Measurements from ENCODE around the gene RAC3.

DNA sequence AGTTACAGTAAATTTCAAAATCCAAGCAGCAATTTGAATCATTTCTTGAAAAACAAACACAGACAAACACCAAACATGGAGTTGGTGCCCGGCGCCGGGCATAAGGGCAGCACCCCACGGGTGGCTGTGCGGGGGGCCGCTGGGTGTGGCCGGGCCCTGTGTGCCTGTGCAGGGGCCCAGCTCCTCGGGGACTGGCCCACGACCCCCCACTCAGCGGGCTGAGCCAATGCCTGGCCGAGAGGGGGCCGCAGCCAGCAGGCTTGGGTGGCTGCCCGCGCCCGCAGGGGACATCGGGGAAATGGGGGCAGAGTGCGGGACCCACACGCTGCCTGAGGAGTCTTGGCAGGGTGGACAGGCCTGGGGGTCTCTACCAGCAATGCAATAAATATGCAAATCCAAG lies 47.0 kb downstream of the RAC3 start:
- TF ChIP-seq, protein P1, sequence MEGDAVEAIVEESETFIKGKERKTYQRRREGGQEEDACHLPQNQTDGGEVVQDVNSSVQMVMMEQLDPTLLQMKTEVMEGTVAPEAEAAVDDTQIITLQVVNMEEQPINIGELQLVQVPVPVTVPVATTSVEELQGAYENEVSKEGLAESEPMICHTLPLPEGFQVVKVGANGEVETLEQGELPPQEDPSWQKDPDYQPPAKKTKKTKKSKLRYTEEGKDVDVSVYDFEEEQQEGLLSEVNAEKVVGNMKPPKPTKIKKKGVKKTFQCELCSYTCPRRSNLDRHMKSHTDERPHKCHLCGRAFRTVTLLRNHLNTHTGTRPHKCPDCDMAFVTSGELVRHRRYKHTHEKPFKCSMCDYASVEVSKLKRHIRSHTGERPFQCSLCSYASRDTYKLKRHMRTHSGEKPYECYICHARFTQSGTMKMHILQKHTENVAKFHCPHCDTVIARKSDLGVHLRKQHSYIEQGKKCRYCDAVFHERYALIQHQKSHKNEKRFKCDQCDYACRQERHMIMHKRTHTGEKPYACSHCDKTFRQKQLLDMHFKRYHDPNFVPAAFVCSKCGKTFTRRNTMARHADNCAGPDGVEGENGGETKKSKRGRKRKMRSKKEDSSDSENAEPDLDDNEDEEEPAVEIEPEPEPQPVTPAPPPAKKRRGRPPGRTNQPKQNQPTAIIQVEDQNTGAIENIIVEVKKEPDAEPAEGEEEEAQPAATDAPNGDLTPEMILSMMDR (IDR thresholded peaks at IDR 0.05; ENCODE audit: low read length): no peak
- no peak for TF ChIP-seq EZH2 (IDR thresholded peaks at IDR 0.05; ENCODE audit: borderline replicate concordance, low read length)

Data from OCI-LY1 (cell line).